ENCODE data around the gene ZBTB20. TPM values are rescaled to one million over a fixed set of nuclear protein-coding genes. Genes with fewer than 3 reads are reported as not detected.
A peak's percentile ranks its signal among the peaks of the same experiment; 100 is the strongest.

Gene ZBTB20
- total and polyA plus RNA-seq, 2 of the 4 experiments (the other 2 are of a cell fraction), result 0.75 to 14.7 TPM

- POLR2A ChIA-PET (ENCODE audit: unreplicated experiment), result no interaction called here
Observed at GRCh38 chr3:114597012-114597411, 550.1 kb downstream of the ZBTB20 start.

More at GRCh38 chr3:114597012-114597411, 550.1 kb downstream of the ZBTB20 start:
- H2BK120ac ChIP-seq (ENCODE audit: low read depth, low read length), result no peak overlapping the region
- H2BK20ac ChIP-seq (ENCODE audit: low read depth, low read length), result no peak overlapping the region
- H4K5ac ChIP-seq (ENCODE audit: low read depth, low read length), result peak overlapping the region; percentile 36; the same call in 1 of the 2 replicates
- H3K4ac ChIP-seq (ENCODE audit: low read depth, low read length), result no peak overlapping the region
- no peak overlapping the region for H3K4me3 ChIP-seq (ENCODE audit: insufficient read depth, low read depth, low read length)
- peaks cover 11% of the 10 kb centered on the region for H3K4me1 ChIP-seq (ENCODE audit: control insufficient read depth, insufficient read depth, low read length)
- H3K56ac ChIP-seq (ENCODE audit: extremely low read depth, insufficient read depth, low read length), result no peak overlapping the region
- H3K36me3 ChIP-seq (ENCODE audit: control insufficient read depth, insufficient read depth, low read length), result 0 out of 2 replicates have a peak, but pooled peaks cover 1% of the 10 kb centered on the region
- peaks cover 8 to 16% of the 10 kb centered on the region in 2 experiments; a peak in 3 of 4 replicates for H3K79me1 ChIP-seq (ENCODE audit: low read depth in 1 of 2, low read length in 2 of 2)
- no peak overlapping the region for H2AK9ac ChIP-seq (replicated peaks; ENCODE audit: low read depth, low read length, poor library complexity)
- H3K27me3 ChIP-seq (ENCODE audit: control insufficient read depth, insufficient read depth, low read length), result no peaks in the 10 kb centered on the region
- no peak overlapping the region for H4K91ac ChIP-seq (ENCODE audit: insufficient read depth, low read depth, low read length)
- H3K14ac ChIP-seq (replicated peaks; ENCODE audit: low read depth, low read length), result no peak overlapping the region
- peak overlapping the region; percentile 54; the same call in 1 of the 2 replicates for H3K23ac ChIP-seq (ENCODE audit: low read depth, low read length)
- WGBS, 2 experiments (ENCODE audit: extremely low coverage in 2 of 2, insufficient read length in 1 of 2), result no CpG with 5 or more reads among the region's 4 CpGs
- no peak overlapping the region for H2AK5ac ChIP-seq (ENCODE audit: low read depth, low read length)
- no peak overlapping the region for H3K18ac ChIP-seq (ENCODE audit: low read depth, low read length)
- ATAC-seq (ENCODE audit: low read depth) (peak; percentile 17; the same call in 1 of the 2 replicates), DNase-seq (no peak)
- no peak overlapping the region for H2AFZ ChIP-seq (replicated peaks; ENCODE audit: low read length, poor library complexity)
- in situ Hi-C loops (cut with MboI; ENCODE audit: low sequenced_read_pairs), result no loop called here
- no peaks in the 10 kb centered on the region; the same call in 1 of the 2 replicates for H3K9me1 ChIP-seq (ENCODE audit: insufficient read depth, low read length)
- H4K20me1 ChIP-seq (ENCODE audit: insufficient read depth, low read length), result no peaks in the 10 kb centered on the region
- CTCF ChIA-PET, result interaction anchor here (1.0 to 1.6 kb wide), 4 partner anchors 16 to 97 kb away, joined by 3 to 5 read pairs (median 4); no protein-coding TSS in a partner anchor
- no peak overlapping the region for H2BK15ac ChIP-seq (ENCODE audit: low read depth, low read length)
- intact Hi-C loops (cut with micrococcal nuclease), result no loop called here
- H3K27ac ChIP-seq (ENCODE audit: insufficient read depth, low read length), result no peak overlapping the region
- H3K9ac ChIP-seq (ENCODE audit: low read depth, low read length), result no peak overlapping the region
- TF ChIP-seq, protein P1, sequence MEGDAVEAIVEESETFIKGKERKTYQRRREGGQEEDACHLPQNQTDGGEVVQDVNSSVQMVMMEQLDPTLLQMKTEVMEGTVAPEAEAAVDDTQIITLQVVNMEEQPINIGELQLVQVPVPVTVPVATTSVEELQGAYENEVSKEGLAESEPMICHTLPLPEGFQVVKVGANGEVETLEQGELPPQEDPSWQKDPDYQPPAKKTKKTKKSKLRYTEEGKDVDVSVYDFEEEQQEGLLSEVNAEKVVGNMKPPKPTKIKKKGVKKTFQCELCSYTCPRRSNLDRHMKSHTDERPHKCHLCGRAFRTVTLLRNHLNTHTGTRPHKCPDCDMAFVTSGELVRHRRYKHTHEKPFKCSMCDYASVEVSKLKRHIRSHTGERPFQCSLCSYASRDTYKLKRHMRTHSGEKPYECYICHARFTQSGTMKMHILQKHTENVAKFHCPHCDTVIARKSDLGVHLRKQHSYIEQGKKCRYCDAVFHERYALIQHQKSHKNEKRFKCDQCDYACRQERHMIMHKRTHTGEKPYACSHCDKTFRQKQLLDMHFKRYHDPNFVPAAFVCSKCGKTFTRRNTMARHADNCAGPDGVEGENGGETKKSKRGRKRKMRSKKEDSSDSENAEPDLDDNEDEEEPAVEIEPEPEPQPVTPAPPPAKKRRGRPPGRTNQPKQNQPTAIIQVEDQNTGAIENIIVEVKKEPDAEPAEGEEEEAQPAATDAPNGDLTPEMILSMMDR (conservative IDR thresholded peaks at IDR 0.05; ENCODE audit: low read depth, low read length), result peak; percentile 20; the same call in 1 of the 2 replicates
- TF ChIP-seq BHLHE40 (IDR thresholded peaks at IDR 0.05; ENCODE audit: low read depth, low read length), result no peak
- BruUV-seq (replicated peaks), result no TSS peak
- no peaks in the 10 kb centered on the region for H3K9me3 ChIP-seq (ENCODE audit: control insufficient read depth, insufficient read depth, low read length)
- dilution Hi-C loops (cut with HindIII; ENCODE audit: low sequenced_read_pairs, unreplicated experiment), result no loop called here
- H2BK5ac ChIP-seq (ENCODE audit: low read depth, low read length, poor library complexity, severe bottlenecking), result no peak overlapping the region
- H3K4me2 ChIP-seq (ENCODE audit: low read depth, low read length), result no peak overlapping the region
- H4K8ac ChIP-seq (ENCODE audit: low read depth in 2 of 2, low read length in 2 of 2), result no peak overlapping the region

Data from IMR-90 (cell line).